ENCODE results near the gene CACNA1C.

CACNA1C gene

DNA sequence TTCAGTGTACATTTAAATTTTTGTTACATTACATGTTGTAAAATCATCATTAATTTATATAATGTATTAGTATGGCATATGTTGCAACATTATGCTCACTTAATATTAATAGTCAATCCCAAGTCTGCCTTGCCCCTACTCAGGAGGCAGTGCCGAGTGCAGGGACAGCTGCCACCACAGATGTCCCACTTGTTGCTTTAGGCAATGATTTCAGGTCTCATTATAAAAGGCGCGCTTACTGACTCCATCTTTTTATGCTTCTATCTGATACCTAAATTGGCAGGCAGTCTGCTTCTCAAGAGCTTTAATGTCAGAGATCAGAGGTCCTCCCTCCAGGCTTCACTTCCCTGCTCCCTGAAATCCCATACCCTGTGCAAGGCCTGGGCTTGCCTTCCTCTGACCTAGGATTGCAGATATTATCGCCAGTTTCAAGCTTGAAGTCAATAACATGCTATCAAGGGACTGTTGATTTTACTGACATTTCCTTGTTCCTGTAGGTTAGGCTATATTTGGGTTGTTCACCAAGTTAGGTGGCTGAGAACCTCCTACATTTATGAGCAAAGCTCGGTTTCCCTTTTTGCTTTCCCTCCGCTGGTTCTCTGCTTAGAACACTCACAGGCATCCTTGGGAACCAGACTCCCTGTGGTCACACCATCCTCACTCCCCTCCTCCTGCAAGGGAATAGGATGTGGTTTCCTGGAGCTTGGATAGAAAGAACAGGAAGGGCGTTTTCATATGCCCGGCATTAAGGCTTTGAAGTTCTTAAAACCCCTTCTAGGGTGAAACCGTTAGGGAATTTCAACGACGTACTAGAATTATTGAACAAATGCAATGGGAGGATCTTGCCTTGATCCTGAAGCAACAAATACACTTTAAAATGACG is 533.6 kb downstream of the CACNA1C start:
- peaks cover 30% of the 10 kb centered on the region for H3K27me3 ChIP-seq (ENCODE audit: insufficient read depth, low read length, poor library complexity)
- H4K20me1 ChIP-seq (ENCODE audit: insufficient read depth, low read length), result 0 out of 2 replicates have a peak, but pooled peaks cover 2% of the 10 kb centered on the region
- H3K27ac ChIP-seq (ENCODE audit: low read length), result no peak overlapping the region
- no peaks in the 10 kb centered on the region for H3K4me1 ChIP-seq (ENCODE audit: insufficient read depth, low read length)
- H3K4me2 ChIP-seq (ENCODE audit: insufficient read depth, low read length), result no peak overlapping the region
- ATAC-seq (ENCODE audit: insufficient read depth, low read depth), result no peak
- no peak overlapping the region for H2AFZ ChIP-seq (ENCODE audit: low read depth, low read length)
- no peak overlapping the region for H3K9ac ChIP-seq (ENCODE audit: low read depth, low read length)
- no peaks in the 10 kb centered on the region for H3K36me3 ChIP-seq (ENCODE audit: insufficient read depth, low read length)
- H3K4me3 ChIP-seq (ENCODE audit: low read depth in 1 of 2, low read length in 2 of 2), result no peak overlapping the region
- DNase-seq, result no peak
- no peaks in the 10 kb centered on the region for H3K9me3 ChIP-seq (ENCODE audit: insufficient read depth, low read length, severe bottlenecking)
- no peaks in the 10 kb centered on the region for H3K79me2 ChIP-seq (ENCODE audit: insufficient read depth, low read length)
- TF ChIP-seq, protein P1, sequence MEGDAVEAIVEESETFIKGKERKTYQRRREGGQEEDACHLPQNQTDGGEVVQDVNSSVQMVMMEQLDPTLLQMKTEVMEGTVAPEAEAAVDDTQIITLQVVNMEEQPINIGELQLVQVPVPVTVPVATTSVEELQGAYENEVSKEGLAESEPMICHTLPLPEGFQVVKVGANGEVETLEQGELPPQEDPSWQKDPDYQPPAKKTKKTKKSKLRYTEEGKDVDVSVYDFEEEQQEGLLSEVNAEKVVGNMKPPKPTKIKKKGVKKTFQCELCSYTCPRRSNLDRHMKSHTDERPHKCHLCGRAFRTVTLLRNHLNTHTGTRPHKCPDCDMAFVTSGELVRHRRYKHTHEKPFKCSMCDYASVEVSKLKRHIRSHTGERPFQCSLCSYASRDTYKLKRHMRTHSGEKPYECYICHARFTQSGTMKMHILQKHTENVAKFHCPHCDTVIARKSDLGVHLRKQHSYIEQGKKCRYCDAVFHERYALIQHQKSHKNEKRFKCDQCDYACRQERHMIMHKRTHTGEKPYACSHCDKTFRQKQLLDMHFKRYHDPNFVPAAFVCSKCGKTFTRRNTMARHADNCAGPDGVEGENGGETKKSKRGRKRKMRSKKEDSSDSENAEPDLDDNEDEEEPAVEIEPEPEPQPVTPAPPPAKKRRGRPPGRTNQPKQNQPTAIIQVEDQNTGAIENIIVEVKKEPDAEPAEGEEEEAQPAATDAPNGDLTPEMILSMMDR (IDR thresholded peaks at IDR 0.05; ENCODE audit: borderline replicate concordance, extremely low read depth, low read length, poor library complexity, severe bottlenecking), result no peak
- TF ChIP-seq EZH2 (IDR thresholded peaks at IDR 0.05; ENCODE audit: borderline replicate concordance, low read depth, low read length, severe bottlenecking), result no peak

GRCh38 chr12:2588345-2588744 is 535.6 kb downstream of the CACNA1C start:
- DNase-seq, result no peak
- Histone ChIP-seq H3K27ac (ENCODE audit: low read length) (no peak overlapping the region), H3K9ac (ENCODE audit: low read depth, low read length) (no peak overlapping the region), H4K20me1 (ENCODE audit: insufficient read depth, low read length) (0 out of 2 replicates have a peak, but pooled peaks cover 2% of the 10 kb centered on the region), H2AFZ (ENCODE audit: low read depth, low read length) (no peak overlapping the region), H3K27me3 (ENCODE audit: insufficient read depth, low read length, poor library complexity) (peaks cover 26% of the 10 kb centered on the region), H3K4me3 (ENCODE audit: low read depth in 1 of 2, low read length in 2 of 2) (no peak overlapping the region), H3K4me2 (ENCODE audit: insufficient read depth, low read length) (no peak overlapping the region), H3K36me3 (ENCODE audit: insufficient read depth, low read length) (no peaks in the 10 kb centered on the region), H3K9me3 (ENCODE audit: insufficient read depth, low read length, severe bottlenecking) (no peaks in the 10 kb centered on the region), H3K4me1 (ENCODE audit: insufficient read depth, low read length) (no peaks in the 10 kb centered on the region), H3K79me2 (ENCODE audit: insufficient read depth, low read length) (no peaks in the 10 kb centered on the region)
- ATAC-seq (ENCODE audit: insufficient read depth, low read depth), result no peak
- TF ChIP-seq EZH2 (IDR thresholded peaks at IDR 0.05; ENCODE audit: borderline replicate concordance, low read depth, low read length, severe bottlenecking), result no peak
- TF ChIP-seq, protein P1 (IDR thresholded peaks at IDR 0.05; ENCODE audit: borderline replicate concordance, extremely low read depth, low read length, poor library complexity, severe bottlenecking), result no peak

DNA sequence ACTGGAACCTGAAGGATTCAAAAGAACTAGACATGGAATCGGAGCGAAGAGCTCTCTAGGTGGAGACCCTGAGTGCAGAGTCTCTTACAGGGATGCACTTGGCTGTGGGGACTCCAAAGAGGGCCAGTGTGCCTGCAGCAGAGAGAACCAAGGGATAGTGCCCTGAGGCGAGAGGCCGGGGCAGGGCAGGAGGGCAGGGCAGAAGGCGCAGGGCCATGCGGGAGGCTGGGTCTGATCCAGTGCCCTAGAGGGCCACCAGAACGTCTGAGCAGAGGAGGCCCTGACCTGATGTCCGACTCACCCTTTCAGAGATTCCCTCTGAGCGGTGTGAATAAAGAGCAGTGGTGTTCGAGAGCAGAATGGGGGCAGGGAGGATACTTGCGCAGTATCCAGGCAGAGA is 536.6 kb downstream of the CACNA1C start:
- Histone ChIP-seq H2AFZ (ENCODE audit: low read depth, low read length) (no peak overlapping the region), H3K79me2 (ENCODE audit: insufficient read depth, low read length) (no peaks in the 10 kb centered on the region), H3K4me2 (ENCODE audit: insufficient read depth, low read length) (no peak overlapping the region), H3K27me3 (ENCODE audit: insufficient read depth, low read length, poor library complexity) (peaks cover 24% of the 10 kb centered on the region), H3K27ac (ENCODE audit: low read length) (no peak overlapping the region), H3K9ac (ENCODE audit: low read depth, low read length) (no peak overlapping the region), H3K36me3 (ENCODE audit: insufficient read depth, low read length) (no peaks in the 10 kb centered on the region), H3K4me1 (ENCODE audit: insufficient read depth, low read length) (no peaks in the 10 kb centered on the region), H3K9me3 (ENCODE audit: insufficient read depth, low read length, severe bottlenecking) (peaks cover 3% of the 10 kb centered on the region), H3K4me3 (ENCODE audit: low read depth in 1 of 2, low read length in 2 of 2) (no peak overlapping the region), H4K20me1 (ENCODE audit: insufficient read depth, low read length) (no peaks in the 10 kb centered on the region)
- no peak for DNase-seq
- TF ChIP-seq, protein P1 (IDR thresholded peaks at IDR 0.05; ENCODE audit: borderline replicate concordance, extremely low read depth, low read length, poor library complexity, severe bottlenecking), result no peak
- no peak for TF ChIP-seq EZH2 (IDR thresholded peaks at IDR 0.05; ENCODE audit: borderline replicate concordance, low read depth, low read length, severe bottlenecking)
- no peak for ATAC-seq (ENCODE audit: insufficient read depth, low read depth)

All from DND-41 (cell line).